HEK293 (cell line): ENCODE results near the gene SRSF2.

Experiments used
- GFI1B ChIP-seq: fragments of 450-650 bp; formaldehyde crosslinking; IDR thresholded peaks from 2 replicates; pipeline ENCODE4 v1.5.1; 2016; ENCODE audit warnings: missing biosample characterization, missing genetic modification characterization
- GLIS1 ChIP-seq: fragments of 450-650 bp; formaldehyde crosslinking; IDR thresholded peaks from 2 replicates; pipeline ENCODE4 v1.5.1; 2016; ENCODE audit warnings: missing biosample characterization, missing genetic modification characterization
- PRDM6 ChIP-seq: fragments of 450-650 bp; formaldehyde crosslinking; IDR thresholded peaks from 2 replicates; pipeline ENCODE4 v1.5.1; 2017; ENCODE audit warnings: missing biosample characterization, missing genetic modification characterization
- ZBTB44 ChIP-seq: fragments of 450-650 bp; IDR thresholded peaks from 2 replicates; pipeline ENCODE4 v1.5.1; 2018; ENCODE audit warnings: missing biosample characterization, mild to moderate bottlenecking, missing genetic modification characterization
- ZFP41 ChIP-seq: fragments of 450-650 bp; formaldehyde crosslinking; IDR thresholded peaks from 2 replicates; pipeline ENCODE4 v1.5.1; 2016; ENCODE audit warnings: missing biosample characterization, missing genetic modification characterization, borderline replicate concordance
- ZFP69B ChIP-seq: fragments of 450-650 bp; formaldehyde crosslinking; IDR thresholded peaks from 2 replicates; pipeline ENCODE4 v1.5.1; 2016; ENCODE audit warnings: missing biosample characterization, missing genetic modification characterization
- ZIC2 ChIP-seq: fragments of 450-650 bp; formaldehyde crosslinking; IDR thresholded peaks from 2 replicates; pipeline ENCODE4 v1.5.1; 2016; ENCODE audit warnings: missing biosample characterization, missing genetic modification characterization
- ZNF112 ChIP-seq: fragments of 450-650 bp; formaldehyde crosslinking; IDR thresholded peaks from 2 replicates; pipeline ENCODE4 v1.5.0; 2017; ENCODE audit warnings: missing biosample characterization, missing genetic modification characterization
- ZNF140 ChIP-seq: fragments of 450-650 bp; formaldehyde crosslinking; IDR thresholded peaks from 2 replicates; pipeline ENCODE4 v1.5.1; 2016; ENCODE audit warnings: missing biosample characterization, missing genetic modification characterization
- ZNF169 ChIP-seq: fragments of 450-650 bp; formaldehyde crosslinking; IDR thresholded peaks from 2 replicates; pipeline ENCODE4 v1.5.1; 2016; ENCODE audit warnings: missing biosample characterization, missing genetic modification characterization
- ZNF223 ChIP-seq: fragments of 450-650 bp; formaldehyde crosslinking; IDR thresholded peaks from 2 replicates; pipeline ENCODE4 v1.5.1; 2016; ENCODE audit warnings: missing biosample characterization, missing genetic modification characterization
- ZNF23 ChIP-seq: fragments of 450-650 bp; formaldehyde crosslinking; IDR thresholded peaks from 2 replicates; pipeline ENCODE4 v1.5.1; 2016; ENCODE audit warnings: missing biosample characterization, missing genetic modification characterization, borderline replicate concordance
- ZNF274 ChIP-seq, 2 experiments: fragments of 200-500 bp in 1 of 2; fragments of 450-650 bp in 1 of 2; sonication (Bioruptor generic) in 1 of 2; formaldehyde crosslinking in 1 of 2; IDR thresholded peaks; 2 replicates each; pipeline versions ENCODE4 v1.5.1 to v1.6.1; 2014 to 2016; ENCODE audit warnings: borderline replicate concordance in 1 of 2, inconsistent platforms in 1 of 2, low read length in 1 of 2, missing biosample characterization in 1 of 2, missing genetic modification characterization in 1 of 2
- ZNF341 ChIP-seq: fragments of 450-650 bp; formaldehyde crosslinking; IDR thresholded peaks from 2 replicates; pipeline ENCODE4; 2016; ENCODE audit warnings: low read depth, missing biosample characterization, missing genetic modification characterization
- ZNF362 ChIP-seq: fragments of 450-650 bp; formaldehyde crosslinking; IDR thresholded peaks from 2 replicates; pipeline ENCODE4 v1.5.1; 2016; ENCODE audit warnings: missing biosample characterization, missing genetic modification characterization
- ZNF366 ChIP-seq: fragments of 450-650 bp; formaldehyde crosslinking; conservative IDR thresholded peaks from 2 replicates; pipeline ENCODE4 v1.5.1; 2016; ENCODE audit warnings: missing biosample characterization, missing genetic modification characterization
- ZNF391 ChIP-seq: fragments of 450-650 bp; formaldehyde crosslinking; IDR thresholded peaks from 2 replicates; pipeline ENCODE4 v1.5.1; 2016; ENCODE audit warnings: low read depth, missing biosample characterization, missing genetic modification characterization, borderline replicate concordance
- ZNF488 ChIP-seq: fragments of 450-650 bp; formaldehyde crosslinking; IDR thresholded peaks from 2 replicates; pipeline ENCODE4 v1.5.1; 2016; ENCODE audit warnings: missing biosample characterization, missing genetic modification characterization
- ZNF514 ChIP-seq: fragments of 450-650 bp; formaldehyde crosslinking; IDR thresholded peaks from 2 replicates; pipeline ENCODE4 v1.5.1; 2016; ENCODE audit warnings: missing biosample characterization, missing genetic modification characterization
- ZNF530 ChIP-seq: fragments of 450-650 bp; formaldehyde crosslinking; IDR thresholded peaks from 2 replicates; pipeline ENCODE4 v1.5.1; 2016; ENCODE audit warnings: low read depth, missing biosample characterization, missing genetic modification characterization
- ZNF621 ChIP-seq: fragments of 450-650 bp; formaldehyde crosslinking; IDR thresholded peaks from 2 replicates; pipeline ENCODE4 v1.5.1; 2017; ENCODE audit warnings: missing biosample characterization, missing genetic modification characterization
- ZNF623 ChIP-seq: fragments of 450-650 bp; formaldehyde crosslinking; IDR thresholded peaks from 2 replicates; pipeline ENCODE4 v1.5.1; 2016; ENCODE audit warnings: missing biosample characterization, missing genetic modification characterization
- ZNF658 ChIP-seq: fragments of 450-650 bp; formaldehyde crosslinking; IDR thresholded peaks from 2 replicates; pipeline ENCODE4; 2016; ENCODE audit warnings: missing biosample characterization, missing genetic modification characterization
- ZNF791 ChIP-seq: fragments of 450-650 bp; formaldehyde crosslinking; IDR thresholded peaks from 2 replicates; pipeline ENCODE4 v1.5.1; 2016; ENCODE audit warnings: missing biosample characterization, missing genetic modification characterization
- ZNF837 ChIP-seq: fragments of 450-650 bp; formaldehyde crosslinking; IDR thresholded peaks from 2 replicates; pipeline ENCODE4 v1.5.1; 2016; ENCODE audit warnings: missing biosample characterization, missing genetic modification characterization
- TF ChIP-seq, protein P1 (sequence below): fragments of 450-650 bp; formaldehyde crosslinking; IDR thresholded peaks from 2 replicates; pipeline ENCODE4 v1.5.1; 2017; ENCODE audit warnings: missing biosample characterization, missing genetic modification characterization
- TF ChIP-seq, protein P2 (sequence below): fragments of 450-650 bp; formaldehyde crosslinking; IDR thresholded peaks from 2 replicates; pipeline ENCODE4 v1.5.1; 2016; ENCODE audit warnings: missing biosample characterization, missing genetic modification characterization

The SRSF2 gene

GRCh38 chr17:76697702-76698465, 39.2 kb downstream of the SRSF2 start (continued):
- TF ChIP-seq, protein P1, sequence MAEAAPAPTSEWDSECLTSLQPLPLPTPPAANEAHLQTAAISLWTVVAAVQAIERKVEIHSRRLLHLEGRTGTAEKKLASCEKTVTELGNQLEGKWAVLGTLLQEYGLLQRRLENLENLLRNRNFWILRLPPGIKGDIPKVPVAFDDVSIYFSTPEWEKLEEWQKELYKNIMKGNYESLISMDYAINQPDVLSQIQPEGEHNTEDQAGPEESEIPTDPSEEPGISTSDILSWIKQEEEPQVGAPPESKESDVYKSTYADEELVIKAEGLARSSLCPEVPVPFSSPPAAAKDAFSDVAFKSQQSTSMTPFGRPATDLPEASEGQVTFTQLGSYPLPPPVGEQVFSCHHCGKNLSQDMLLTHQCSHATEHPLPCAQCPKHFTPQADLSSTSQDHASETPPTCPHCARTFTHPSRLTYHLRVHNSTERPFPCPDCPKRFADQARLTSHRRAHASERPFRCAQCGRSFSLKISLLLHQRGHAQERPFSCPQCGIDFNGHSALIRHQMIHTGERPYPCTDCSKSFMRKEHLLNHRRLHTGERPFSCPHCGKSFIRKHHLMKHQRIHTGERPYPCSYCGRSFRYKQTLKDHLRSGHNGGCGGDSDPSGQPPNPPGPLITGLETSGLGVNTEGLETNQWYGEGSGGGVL (tag by site-specific recombination): peak; percentile 100
- TF ChIP-seq GFI1B (peak; percentile 69), ZNF223 (tag by site-specific recombination) (no peak), ZNF169 (tag by site-specific recombination) (no peak), ZNF23 (tag by site-specific recombination) (no peak), ZNF621 (tag by site-specific recombination) (no peak), ZNF140 (no peak), ZNF488 (tag by site-specific recombination) (no peak), ZNF658 (tag by site-specific recombination) (no peak), ZFP41 (tag by site-specific recombination) (no peak), ZNF791 (tag by site-specific recombination) (no peak), ZNF391 (tag by site-specific recombination) (peak; percentile 69; the same call in 1 of the 2 replicates), ZFP69B (tag by site-specific recombination) (peak; percentile 77), ZNF274 (IDR thresholded peaks at IDR 0.05; ENCODE audit: low read length) (no peak), ZNF274 (tag by site-specific recombination; IDR thresholded peaks at IDR 0.05; ENCODE audit: borderline replicate concordance) (no peak), ZNF362 (tag by site-specific recombination) (no peak), GLIS1 (tag by site-specific recombination) (peak; percentile 94), PRDM6 (tag by site-specific recombination) (no peak), ZNF341 (peak; percentile 87), ZNF112 (tag by site-specific recombination) (no peak), ZNF837 (tag by site-specific recombination) (no peak), ZBTB44 (tag by site-specific recombination) (0 out of 2 replicates have a peak, but pooled peaks have one; percentile 8), ZNF530 (tag by site-specific recombination) (no peak), ZIC2 (peak; percentile 83), ZNF623 (tag by site-specific recombination) (peak; percentile 72), ZNF514 (no peak), ZNF366 (peak; percentile 82)
- TF ChIP-seq, protein P2, sequence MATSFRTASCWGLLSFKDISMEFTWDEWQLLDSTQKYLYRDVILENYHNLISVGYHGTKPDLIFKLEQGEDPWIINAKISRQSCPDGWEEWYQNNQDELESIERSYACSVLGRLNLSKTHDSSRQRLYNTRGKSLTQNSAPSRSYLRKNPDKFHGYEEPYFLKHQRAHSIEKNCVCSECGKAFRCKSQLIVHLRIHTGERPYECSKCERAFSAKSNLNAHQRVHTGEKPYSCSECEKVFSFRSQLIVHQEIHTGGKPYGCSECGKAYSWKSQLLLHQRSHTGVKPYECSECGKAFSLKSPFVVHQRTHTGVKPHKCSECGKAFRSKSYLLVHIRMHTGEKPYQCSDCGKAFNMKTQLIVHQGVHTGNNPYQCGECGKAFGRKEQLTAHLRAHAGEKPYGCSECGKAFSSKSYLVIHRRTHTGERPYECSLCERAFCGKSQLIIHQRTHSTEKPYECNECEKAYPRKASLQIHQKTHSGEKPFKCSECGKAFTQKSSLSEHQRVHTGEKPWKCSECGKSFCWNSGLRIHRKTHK (tag by site-specific recombination): no peak
